Nephron progenitor cell (in vitro differentiated cells): ENCODE results near the gene DNAJC4.

Experiments
- DNase-seq: peaks from one replicate; pipeline ENCODE4 v3.0.0; 2021
- H3K27ac Mint-ChIP-seq: 2 replicates; pipeline ENCODE4 v1.8.0; 2021; ENCODE audit warnings: mild to moderate bottlenecking, moderate library complexity, mixed read lengths
- H3K27me3 Mint-ChIP-seq: 2 replicates; pipeline ENCODE4 v1.8.0; 2021; ENCODE audit warnings: mild to moderate bottlenecking, low read depth, mixed read lengths; ENCODE audit not compliant: poor library complexity
- H3K36me3 Mint-ChIP-seq: 2 replicates; pipeline ENCODE4 v1.8.0; 2021; ENCODE audit warnings: low read depth, mixed read lengths
- H3K4me1 Mint-ChIP-seq: 2 replicates; pipeline ENCODE4 v1.8.0; 2021; ENCODE audit warnings: mixed read lengths
- H3K4me3 Mint-ChIP-seq: 2 replicates; pipeline ENCODE4 v1.8.0; 2021; ENCODE audit warnings: mild to moderate bottlenecking, moderate library complexity, mixed read lengths
- H3K9me3 Mint-ChIP-seq: 2 replicates; pipeline ENCODE4 v1.8.0; 2021; ENCODE audit warnings: mild to moderate bottlenecking, moderate library complexity, mixed read lengths
- TF ChIP-seq, protein P1 (sequence below): fragments of 200-600 bp; sonication (generic); IDR thresholded peaks from 2 replicates; pipeline ENCODE4 v1.5.0; 2021; ENCODE audit warnings: antibody characterized with exemption

Gene DNAJC4

DNA sequence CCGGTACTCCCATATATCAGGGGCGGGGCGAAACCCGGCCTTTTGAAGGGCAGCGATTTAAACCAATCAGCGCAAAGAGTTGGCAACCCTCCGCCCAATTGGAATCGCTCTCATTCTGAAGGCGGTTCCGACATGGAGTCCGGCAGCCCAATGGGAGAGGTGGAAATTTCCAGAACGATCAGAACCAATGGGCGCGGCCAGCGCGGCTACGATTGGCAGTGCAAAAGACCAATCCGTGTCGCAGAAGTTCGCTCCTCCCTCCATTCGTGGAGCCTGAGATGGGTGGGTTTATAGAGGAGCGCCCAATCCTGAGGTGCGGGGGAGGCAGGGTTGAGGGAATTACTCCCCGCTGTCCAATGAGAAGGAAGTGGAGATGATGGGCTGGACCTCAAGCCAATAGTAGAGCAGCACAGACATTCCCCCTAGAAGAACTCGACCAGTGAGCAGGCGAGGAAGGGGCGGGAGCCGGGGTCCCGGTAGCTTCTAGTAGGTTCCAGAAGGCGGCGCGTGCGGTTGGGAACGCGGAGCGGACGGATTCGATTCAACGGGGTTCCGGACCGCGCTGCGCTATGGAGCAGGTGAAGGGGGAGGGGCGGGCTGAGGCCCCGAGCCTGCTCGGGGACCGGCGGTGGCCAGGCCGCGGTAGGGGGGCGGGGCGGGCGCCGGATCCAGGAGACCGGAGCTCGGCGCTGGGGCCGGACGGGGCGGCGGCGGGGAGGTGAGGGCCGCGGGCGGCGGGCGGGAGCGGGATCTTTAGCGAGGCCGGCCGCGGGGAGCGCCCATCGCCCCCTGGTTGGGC lies 44.5 kb upstream of the DNAJC4 start, which contains the start of gene STIP1:
STIP1 (plus strand) TSS at position 479 of the 799 bp plus-strand sequence; CDS start at position 570, 91 bp downstream.
- H3K4me3 Mint-ChIP-seq: peak within 1 kb of the TSS; percentile 93
- peaks cover 44% of the 10 kb centered on the region for H3K4me1 Mint-ChIP-seq
- H3K27me3 Mint-ChIP-seq: no peaks in the 10 kb centered on the region
- peak within 1 kb of the TSS; percentile 99 for H3K27ac Mint-ChIP-seq
- H3K36me3 Mint-ChIP-seq: peaks cover 16% of the 10 kb centered on the region
- DNase-seq: peak; percentile 98
- TF ChIP-seq, protein P1, sequence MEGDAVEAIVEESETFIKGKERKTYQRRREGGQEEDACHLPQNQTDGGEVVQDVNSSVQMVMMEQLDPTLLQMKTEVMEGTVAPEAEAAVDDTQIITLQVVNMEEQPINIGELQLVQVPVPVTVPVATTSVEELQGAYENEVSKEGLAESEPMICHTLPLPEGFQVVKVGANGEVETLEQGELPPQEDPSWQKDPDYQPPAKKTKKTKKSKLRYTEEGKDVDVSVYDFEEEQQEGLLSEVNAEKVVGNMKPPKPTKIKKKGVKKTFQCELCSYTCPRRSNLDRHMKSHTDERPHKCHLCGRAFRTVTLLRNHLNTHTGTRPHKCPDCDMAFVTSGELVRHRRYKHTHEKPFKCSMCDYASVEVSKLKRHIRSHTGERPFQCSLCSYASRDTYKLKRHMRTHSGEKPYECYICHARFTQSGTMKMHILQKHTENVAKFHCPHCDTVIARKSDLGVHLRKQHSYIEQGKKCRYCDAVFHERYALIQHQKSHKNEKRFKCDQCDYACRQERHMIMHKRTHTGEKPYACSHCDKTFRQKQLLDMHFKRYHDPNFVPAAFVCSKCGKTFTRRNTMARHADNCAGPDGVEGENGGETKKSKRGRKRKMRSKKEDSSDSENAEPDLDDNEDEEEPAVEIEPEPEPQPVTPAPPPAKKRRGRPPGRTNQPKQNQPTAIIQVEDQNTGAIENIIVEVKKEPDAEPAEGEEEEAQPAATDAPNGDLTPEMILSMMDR: no peak
- no peaks in the 10 kb centered on the region for H3K9me3 Mint-ChIP-seq

DNA sequence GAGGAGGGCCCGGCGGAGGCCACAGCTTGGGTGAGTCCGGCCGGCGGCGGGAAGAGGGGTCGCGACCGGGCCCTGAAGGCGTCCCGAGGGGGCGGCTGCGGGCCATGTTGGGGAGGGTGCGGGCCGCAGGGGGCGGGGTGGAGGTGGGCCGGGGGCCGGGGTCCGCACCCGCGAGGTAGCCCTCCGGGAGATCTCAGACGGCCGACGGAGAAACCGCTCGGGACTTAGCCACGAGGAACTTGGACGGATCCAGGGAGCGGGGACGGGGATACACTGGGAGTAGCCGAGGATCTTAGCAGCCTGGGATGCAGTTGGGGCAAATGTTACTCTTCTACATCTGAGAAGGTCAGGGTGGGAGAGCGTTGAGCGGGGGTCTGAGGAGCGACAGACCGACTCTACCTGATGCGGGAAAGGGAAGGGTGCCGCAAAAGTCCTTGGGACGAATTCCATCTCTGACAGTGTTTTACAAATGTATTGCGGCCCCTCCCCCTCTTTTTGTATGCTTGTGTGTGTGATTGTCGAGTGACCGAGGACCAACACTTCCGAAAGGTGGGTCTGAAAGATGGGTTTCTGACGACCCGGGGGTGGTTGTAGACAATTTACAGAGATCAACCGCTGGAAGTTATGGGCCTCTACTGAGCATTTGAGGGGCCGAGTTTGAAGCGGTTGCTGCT lies 43.7 kb upstream of the DNAJC4 start:
- no peak overlapping the region for H3K27ac Mint-ChIP-seq
- H3K4me3 Mint-ChIP-seq: no peak overlapping the region
- peaks cover 36% of the 10 kb centered on the region for H3K4me1 Mint-ChIP-seq
- H3K27me3 Mint-ChIP-seq: no peaks in the 10 kb centered on the region
- no peaks in the 10 kb centered on the region for H3K9me3 Mint-ChIP-seq
- no peak for DNase-seq
- TF ChIP-seq, protein P1: no peak
- peaks cover 17% of the 10 kb centered on the region for H3K36me3 Mint-ChIP-seq

DNA sequence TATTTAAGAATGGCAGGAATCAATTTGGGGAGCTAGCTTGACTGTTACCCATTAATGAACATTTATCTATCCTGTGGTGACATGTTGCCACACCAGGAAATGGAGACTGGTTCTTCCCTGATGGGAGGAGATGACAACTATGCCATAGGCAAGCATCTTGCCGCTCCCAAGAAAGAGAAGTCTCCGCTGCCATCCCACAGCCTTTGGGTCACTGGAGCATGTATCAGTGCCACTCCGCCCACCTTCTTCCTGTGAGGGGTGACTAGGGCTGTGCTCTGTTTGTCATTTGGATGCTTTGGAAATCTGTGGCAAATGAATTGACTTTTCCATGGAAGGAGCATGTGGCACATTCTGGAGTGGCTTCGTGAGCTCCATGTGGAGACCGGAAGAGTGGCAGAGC lies 37.9 kb upstream of the DNAJC4 start:
- Mint-ChIP-seq H3K27me3 (no peaks in the 10 kb centered on the region), H3K36me3 (peaks cover 64% of the 10 kb centered on the region), H3K4me1 (peaks cover 5% of the 10 kb centered on the region), H3K27ac (no peak overlapping the region), H3K4me3 (no peak overlapping the region), H3K9me3 (no peaks in the 10 kb centered on the region)
- DNase-seq: no peak
- TF ChIP-seq, protein P1: no peak

DNA sequence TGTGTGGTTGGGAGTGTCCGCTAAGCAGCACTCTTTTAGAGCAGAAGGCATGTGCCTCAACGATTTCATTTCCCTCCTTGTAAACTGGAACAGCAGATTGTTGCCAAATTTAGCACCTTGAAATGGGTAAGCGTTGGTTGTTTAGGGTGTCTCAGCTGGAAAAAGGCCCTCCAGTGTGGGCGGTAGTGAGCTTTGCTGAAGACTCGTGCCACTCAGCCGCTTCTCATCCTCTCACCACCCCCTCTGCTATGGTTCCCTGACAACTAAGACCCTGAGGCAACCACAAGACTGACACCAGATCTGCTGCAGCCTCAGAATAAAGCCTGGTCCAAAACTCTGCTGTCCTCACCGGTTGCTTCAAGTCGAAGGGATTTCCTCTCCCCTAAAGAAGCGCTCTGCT lies 33.7 kb upstream of the DNAJC4 start:
- no peak overlapping the region for H3K4me3 Mint-ChIP-seq
- DNase-seq: no peak
- peak overlapping the region; percentile 37 for H3K27ac Mint-ChIP-seq
- H3K9me3 Mint-ChIP-seq: no peaks in the 10 kb centered on the region
- no peaks in the 10 kb centered on the region for H3K4me1 Mint-ChIP-seq
- TF ChIP-seq, protein P1: no peak
- H3K27me3 Mint-ChIP-seq: no peaks in the 10 kb centered on the region
- H3K36me3 Mint-ChIP-seq: peaks cover 69% of the 10 kb centered on the region

DNA sequence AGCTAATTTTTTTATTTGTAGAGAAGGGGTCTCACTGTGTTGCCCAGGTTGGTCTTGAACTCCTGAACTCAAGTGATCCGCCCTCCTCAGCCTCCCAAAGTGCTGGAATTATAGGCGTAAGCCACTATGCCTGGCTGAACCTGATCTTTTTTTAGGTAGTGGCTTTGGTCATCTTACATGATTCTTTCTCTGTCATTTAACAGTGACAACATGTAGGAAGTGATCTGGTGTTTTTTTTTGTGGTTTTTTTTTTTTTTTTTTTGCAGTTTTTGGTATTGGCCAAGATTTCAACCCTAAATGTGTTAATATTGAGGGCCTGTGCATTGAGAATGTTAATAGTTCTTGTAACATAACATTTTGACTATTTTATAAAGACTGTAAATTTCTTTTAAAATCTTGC lies 31.8 kb upstream of the DNAJC4 start:
- TF ChIP-seq, protein P1: no peak
- Mint-ChIP-seq H3K4me3 (no peak overlapping the region), H3K36me3 (peaks cover 73% of the 10 kb centered on the region), H3K27ac (no peak overlapping the region), H3K4me1 (peaks cover 10% of the 10 kb centered on the region), H3K27me3 (no peaks in the 10 kb centered on the region), H3K9me3 (no peaks in the 10 kb centered on the region)
- DNase-seq: no peak
